IMR-90 (cell line): ENCODE data around the gene FAM76A. TPM values are rescaled to one million over a fixed set of nuclear protein-coding genes. Genes with fewer than 3 reads are reported as not detected.

ENCODE experiments used
- ATAC-seq: fragments of 200-7000 bp; cut with Tn5 transposase; 2 replicates; pipeline ENCODE4 v1.9.1; 2020; ENCODE audit warnings: low read depth, mild to moderate bottlenecking, moderate library complexity
- BruUV-seq: library from RNA; stranded (reverse); fragments of 400-500 nt; replicated peaks from 2 replicates; lab custom pipeline; 2021; lab: Mats Ljungman, UMichigan
- CTCF ChIA-PET: fragments of 300-600 bp; formaldehyde crosslinking; extraction: SDS; loops from one replicate; lab custom pipeline; 2021; ENCODE audit warnings: antibody characterized with exemption; lab: Yijun Ruan, JAX
- POLR2A ChIA-PET: fragments of 300-600 bp; sonication (Branson Sonifier 250); formaldehyde crosslinking; loops from one replicate; lab custom pipeline; 2022; ENCODE audit warnings: antibody characterized with exemption; ENCODE audit not compliant: unreplicated experiment; lab: Charles Lee
- DNase-seq: peaks from one replicate; pipeline ENCODE4 v3.0.0; 2013
- H2AFZ ChIP-seq: replicated peaks from 2 replicates; pipeline ENCODE3; 2013; ENCODE audit warnings: low read length, mild to moderate bottlenecking; ENCODE audit not compliant: poor library complexity
- H2AK5ac ChIP-seq: 2 replicates; pipeline ENCODE4 v1.6.1; 2013; ENCODE audit warnings: low read depth, low read length, inconsistent platforms
- H2AK9ac ChIP-seq: replicated peaks from 2 replicates; pipeline ENCODE3; 2013; ENCODE audit warnings: mild to moderate bottlenecking, low read depth, low read length, moderate library complexity; ENCODE audit not compliant: poor library complexity
- H2BK120ac ChIP-seq: 2 replicates; pipeline ENCODE4 v1.6.1; 2013; ENCODE audit warnings: low read depth, low read length, inconsistent platforms
- H2BK15ac ChIP-seq: 3 replicates; pipeline ENCODE4 v1.6.1; 2013; ENCODE audit warnings: low read depth, low read length, inconsistent platforms
- H2BK20ac ChIP-seq: 2 replicates; pipeline ENCODE4 v1.6.1; 2013; ENCODE audit warnings: low read depth, mild to moderate bottlenecking, inconsistent platforms, low read length, moderate library complexity
- H2BK5ac ChIP-seq: 2 replicates; pipeline ENCODE4 v1.6.1; 2013; ENCODE audit warnings: mild to moderate bottlenecking, low read depth, low read length, inconsistent platforms; ENCODE audit not compliant: poor library complexity, severe bottlenecking
- H3K14ac ChIP-seq: replicated peaks from 2 replicates; pipeline ENCODE4 v1.6.1; 2013; ENCODE audit warnings: low read depth, low read length, inconsistent platforms
- H3K18ac ChIP-seq: 2 replicates; pipeline ENCODE4 v1.6.1; 2013; ENCODE audit warnings: low read depth, low read length, control low read depth
- H3K23ac ChIP-seq: 2 replicates; pipeline ENCODE4 v1.6.1; 2013; ENCODE audit warnings: low read depth, low read length, inconsistent platforms
- H3K27ac ChIP-seq: 2 replicates; pipeline ENCODE4 v1.5.1; 2013; ENCODE audit warnings: mild to moderate bottlenecking, control low read depth, low read length; ENCODE audit not compliant: insufficient read depth
- H3K27me3 ChIP-seq: 2 replicates; pipeline ENCODE4 v1.6.1; 2013; ENCODE audit warnings: low read length; ENCODE audit not compliant: control insufficient read depth, insufficient read depth
- H3K36me3 ChIP-seq: 2 replicates; pipeline ENCODE4 v1.6.1; 2013; ENCODE audit warnings: low read length, mixed read lengths; ENCODE audit not compliant: control insufficient read depth, insufficient read depth
- H3K4ac ChIP-seq: 2 replicates; pipeline ENCODE4 v1.6.1; 2013; ENCODE audit warnings: low read depth, low read length, inconsistent platforms
- H3K4me1 ChIP-seq: 2 replicates; pipeline ENCODE4 v1.6.1; 2013; ENCODE audit warnings: low read length, mixed read lengths; ENCODE audit not compliant: control insufficient read depth, insufficient read depth
- H3K4me2 ChIP-seq: 2 replicates; pipeline ENCODE4 v1.6.1; 2013; ENCODE audit warnings: low read depth, mild to moderate bottlenecking, control low read depth, low read length, moderate library complexity
- H3K4me3 ChIP-seq: 2 replicates; pipeline ENCODE4 v1.5.1; 2013; ENCODE audit warnings: low read depth, mild to moderate bottlenecking, control low read depth, low read length, moderate library complexity; ENCODE audit not compliant: insufficient read depth
- H3K56ac ChIP-seq: 2 replicates; pipeline ENCODE4 v1.6.1; 2013; ENCODE audit warnings: low read length, inconsistent platforms; ENCODE audit not compliant: insufficient read depth; ENCODE audit errors: extremely low read depth
- H3K79me1 ChIP-seq, 2 experiments: 2 replicates each; pipeline ENCODE4 v1.6.1; 2013; ENCODE audit warnings: low read length in 2 of 2, inconsistent platforms in 1 of 2, low read depth in 1 of 2
- H3K9ac ChIP-seq: 2 replicates; pipeline ENCODE4 v1.6.1; 2013; ENCODE audit warnings: low read depth, low read length, control low read depth
- H3K9me1 ChIP-seq: 2 replicates; pipeline ENCODE4 v1.6.1; 2013; ENCODE audit warnings: low read length, inconsistent platforms; ENCODE audit not compliant: insufficient read depth
- H3K9me3 ChIP-seq: 2 replicates; pipeline ENCODE4 v1.6.1; 2013; ENCODE audit warnings: low read length; ENCODE audit not compliant: control insufficient read depth, insufficient read depth
- H4K20me1 ChIP-seq: 2 replicates; pipeline ENCODE4 v1.6.1; 2013; ENCODE audit warnings: low read length, inconsistent platforms; ENCODE audit not compliant: insufficient read depth
- H4K5ac ChIP-seq: 2 replicates; pipeline ENCODE4 v1.6.1; 2013; ENCODE audit warnings: mild to moderate bottlenecking, low read depth, low read length, control low read depth
- H4K8ac ChIP-seq, 2 experiments: 2 replicates each; pipeline ENCODE4 v1.6.1; 2013; ENCODE audit warnings: low read depth in 2 of 2, low read length in 2 of 2, control low read depth in 1 of 2, inconsistent platforms in 1 of 2
- H4K91ac ChIP-seq: 2 replicates; pipeline ENCODE4 v1.6.1; 2013; ENCODE audit warnings: low read depth, low read length, inconsistent platforms; ENCODE audit not compliant: insufficient read depth
- BHLHE40 ChIP-seq: fragments of 150-350 bp; IDR thresholded peaks from 2 replicates; pipeline ENCODE4 v1.6.1; 2016; ENCODE audit warnings: mild to moderate bottlenecking, low read depth, low read length
- CEBPB ChIP-seq: IDR thresholded peaks from 2 replicates; pipeline ENCODE4 v1.6.1; 2012; ENCODE audit warnings: low read depth, low read length, improper control_type of control experiment
- CHD1 ChIP-seq: IDR thresholded peaks from 2 replicates; pipeline ENCODE4 v1.6.1; 2012; ENCODE audit warnings: low read depth, low read length, improper control_type of control experiment
- MAFK ChIP-seq: IDR thresholded peaks from 2 replicates; pipeline ENCODE4 v1.6.1; 2012; ENCODE audit warnings: low read depth, low read length, improper control_type of control experiment
- MAZ ChIP-seq: IDR thresholded peaks from 2 replicates; pipeline ENCODE4 v1.6.1; 2012; ENCODE audit warnings: low read depth, mild to moderate bottlenecking, low read length, improper control_type of control experiment, moderate library complexity, borderline replicate concordance
- MXI1 ChIP-seq: IDR thresholded peaks from 2 replicates; pipeline ENCODE4 v1.6.1; 2012; ENCODE audit warnings: low read depth, mild to moderate bottlenecking, low read length, moderate library complexity, borderline replicate concordance
- POLR2A ChIP-seq: IDR thresholded peaks from 2 replicates; pipeline ENCODE4 v1.6.1; 2012; ENCODE audit warnings: mild to moderate bottlenecking, low read depth, low read length
- RCOR1 ChIP-seq: IDR thresholded peaks from 2 replicates; pipeline ENCODE4 v1.6.1; 2012; ENCODE audit warnings: mild to moderate bottlenecking, low read length, improper control_type of control experiment; ENCODE audit not compliant: insufficient replicate concordance
- RFX5 ChIP-seq: IDR thresholded peaks from 2 replicates; pipeline ENCODE4 v1.8.0; 2012; ENCODE audit warnings: low read depth, mild to moderate bottlenecking, low read length, moderate library complexity
- SMC3 ChIP-seq: fragments of 150-350 bp; IDR thresholded peaks from 2 replicates; pipeline ENCODE4 v1.6.1; 2016; ENCODE audit warnings: low read depth, mild to moderate bottlenecking, antibody characterized with exemption, low read length, moderate library complexity
- WGBS, 2 experiments: methylation state at CpG; one replicate each; pipeline versions ENCODE4 v1.1.5 to v1.1.7; 2013; ENCODE audit warnings: missing lambda C conversion rate in 2 of 2; ENCODE audit not compliant: insufficient read length in 1 of 2; ENCODE audit errors: extremely low coverage in 2 of 2; 5-methylcytosine and 5-hydroxymethylcytosine counted together
- dilution Hi-C: fragments of 300-500 bp; cut with HindIII; formaldehyde crosslinking; loops from one replicate; pipeline ENCODE4 v1.14.3; 2018; ENCODE audit warnings: low sequenced_read_pairs; ENCODE audit not compliant: unreplicated experiment
- in situ Hi-C: fragments of 300-500 bp; cut with MboI; formaldehyde crosslinking; loops from 3 replicates; pipeline ENCODE4 v1.14.3; 2019; ENCODE audit warnings: low sequenced_read_pairs, inconsistent platforms, mixed read lengths
- intact Hi-C: fragments of 100-400 bp; cut with micrococcal nuclease; formaldehyde crosslinking; loops from 2 replicates; pipeline ENCODE4 v1.10.0; 2022
- polyA plus RNA-seq, 3 experiments: library from polyadenylated mRNA; depleted of rRNA; stranded (reverse); fragments of >200 nt; gene quantifications; 2 replicates each; pipeline ENCODE4 v1.2.3, GENCODE V29; 2012; ENCODE audit warnings: low replicate concordance in 1 of 3
- total RNA-seq: library from RNA; depleted of rRNA; stranded (reverse); fragments of >200 nt; gene quantifications from 2 replicates; pipeline ENCODE4 v1.2.3, GENCODE V29; 2012
- TF ChIP-seq, protein P1 (sequence below): conservative IDR thresholded peaks from 2 replicates; pipeline ENCODE4 v1.5.1; 2012; ENCODE audit warnings: mild to moderate bottlenecking, low read depth, low read length, improper control_type of control experiment

The FAM76A gene
- total and polyA plus RNA-seq, 2 of the 4 experiments (the other 2 are of a cell fraction) = 2.3 to 10.0 TPM

DNA sequence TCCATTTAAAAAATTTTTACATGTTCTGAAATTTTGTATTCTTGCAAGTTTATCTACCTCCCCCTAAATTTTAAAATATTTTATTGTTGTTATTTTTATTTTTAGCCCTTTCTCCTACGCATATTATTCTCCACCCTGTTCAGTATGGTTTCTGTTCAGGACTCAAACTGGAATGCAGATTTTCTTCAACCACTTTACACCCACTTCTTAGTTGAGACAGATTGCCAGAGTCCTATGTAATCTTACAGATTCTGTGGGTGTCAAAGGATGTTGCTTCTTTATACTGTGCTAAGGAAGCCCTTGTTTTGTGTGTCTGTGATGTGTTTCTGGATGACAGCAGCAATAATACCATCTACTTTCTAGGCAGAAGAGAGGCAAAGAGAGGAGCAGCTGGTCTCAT lies 84.1 kb downstream of the FAM76A start:
- Histone ChIP-seq H4K8ac (no peak overlapping the region), H3K4me2 (no peak overlapping the region), H2BK5ac (no peak overlapping the region), H3K36me3 (peaks cover 18% of the 10 kb centered on the region), H3K56ac (no peak overlapping the region), H3K9ac (no peak overlapping the region), H3K14ac (no peak overlapping the region), H3K27me3 (no peaks in the 10 kb centered on the region), H2BK120ac (no peak overlapping the region), H3K4me1 (no peaks in the 10 kb centered on the region), H4K5ac (no peak overlapping the region), H3K9me3 (no peaks in the 10 kb centered on the region), H2AK5ac (no peak overlapping the region), H3K4ac (no peak overlapping the region), H3K18ac (no peak overlapping the region), H2AK9ac (no peak overlapping the region), H3K27ac (no peak overlapping the region), H3K79me1 (peaks cover 0 to 4% of the 10 kb centered on the region in 2 experiments; a peak in 1 of 4 replicates), H4K20me1 (no peaks in the 10 kb centered on the region), H3K9me1 (peaks cover 9% of the 10 kb centered on the region; the same call in 1 of the 2 replicates), H3K4me3 (no peak overlapping the region), H3K23ac (no peak overlapping the region), H4K91ac (no peak overlapping the region), H2BK15ac (no peak overlapping the region), H2AFZ (no peak overlapping the region), H2BK20ac (no peak overlapping the region)
- no peak for ATAC-seq
- ChIA-PET CTCF (no interaction called here), POLR2A (no interaction called here)
- BruUV-seq = no TSS peak
- DNase-seq = no peak
- intact Hi-C loops = no loop called here
- dilution Hi-C loops = no loop called here
- no peak for TF ChIP-seq BHLHE40
- TF ChIP-seq CHD1 = no peak
- no peak for TF ChIP-seq POLR2A
- TF ChIP-seq, protein P1, sequence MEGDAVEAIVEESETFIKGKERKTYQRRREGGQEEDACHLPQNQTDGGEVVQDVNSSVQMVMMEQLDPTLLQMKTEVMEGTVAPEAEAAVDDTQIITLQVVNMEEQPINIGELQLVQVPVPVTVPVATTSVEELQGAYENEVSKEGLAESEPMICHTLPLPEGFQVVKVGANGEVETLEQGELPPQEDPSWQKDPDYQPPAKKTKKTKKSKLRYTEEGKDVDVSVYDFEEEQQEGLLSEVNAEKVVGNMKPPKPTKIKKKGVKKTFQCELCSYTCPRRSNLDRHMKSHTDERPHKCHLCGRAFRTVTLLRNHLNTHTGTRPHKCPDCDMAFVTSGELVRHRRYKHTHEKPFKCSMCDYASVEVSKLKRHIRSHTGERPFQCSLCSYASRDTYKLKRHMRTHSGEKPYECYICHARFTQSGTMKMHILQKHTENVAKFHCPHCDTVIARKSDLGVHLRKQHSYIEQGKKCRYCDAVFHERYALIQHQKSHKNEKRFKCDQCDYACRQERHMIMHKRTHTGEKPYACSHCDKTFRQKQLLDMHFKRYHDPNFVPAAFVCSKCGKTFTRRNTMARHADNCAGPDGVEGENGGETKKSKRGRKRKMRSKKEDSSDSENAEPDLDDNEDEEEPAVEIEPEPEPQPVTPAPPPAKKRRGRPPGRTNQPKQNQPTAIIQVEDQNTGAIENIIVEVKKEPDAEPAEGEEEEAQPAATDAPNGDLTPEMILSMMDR = no peak
- no peak for TF ChIP-seq RCOR1
- no peak for TF ChIP-seq MXI1
- TF ChIP-seq RFX5 = no peak
- no peak for TF ChIP-seq MAFK
- no peak for TF ChIP-seq CEBPB
- TF ChIP-seq SMC3 = no peak
- no peak for TF ChIP-seq MAZ
- in situ Hi-C loops = no loop called here
- WGBS, 2 experiments = no CpG with 5 or more reads among the region's 1 CpG
